Endothelial cell of umbilical vein (primary cell): ENCODE data around the gene FHIT. TPM values are rescaled to one million over a fixed set of nuclear protein-coding genes. Genes with fewer than 3 reads are reported as not detected.

Experiments
- BruUV-seq: library from RNA; stranded (reverse); fragments of 400-500 nt; replicated peaks from 2 replicates; lab custom pipeline; 2021; lab: Mats Ljungman, UMichigan
- CTCF ChIA-PET: fragments of 300-600, 350-600 bp; sonication (Branson Sonifier 250); formaldehyde crosslinking; loops from one replicate; lab custom pipeline; 2021; ENCODE audit warnings: antibody characterized with exemption, inconsistent platforms; lab: Charles Lee
- POLR2A ChIA-PET: fragments of 300-600, 350-600 bp; sonication (Branson Sonifier 250); formaldehyde crosslinking; loops from one replicate; lab custom pipeline; 2021; ENCODE audit warnings: antibody characterized with exemption, inconsistent platforms; lab: Charles Lee
- DNase-seq: peaks from one replicate; pipeline ENCODE4 v3.0.0-alpha.2; 2011; ENCODE audit warnings: low read depth, low spot score
- FAIRE-seq: peaks from 2 replicates; lab custom pipeline; 2011; peaks lifted over from hg19 to GRCh38; lab: Jason Lieb, UNC
- H2AFZ ChIP-seq: 2 replicates; pipeline ENCODE4 v1.6.0; 2012; ENCODE audit warnings: low read depth, low read length, control low read depth, inconsistent platforms
- H3K27ac ChIP-seq: 2 replicates; pipeline ENCODE4 v1.5.1; 2011; ENCODE audit warnings: low read depth, mild to moderate bottlenecking, control low read depth, low read length, moderate library complexity; ENCODE audit not compliant: insufficient read depth
- H3K27me3 ChIP-seq, 2 experiments: 2 replicates each; pipeline versions ENCODE4 v1.6.0 to v1.6.1; 2011; ENCODE audit warnings: low read length in 2 of 2, mixed read lengths in 1 of 2; ENCODE audit not compliant: control insufficient read depth in 2 of 2, insufficient read depth in 2 of 2
- H3K36me3 ChIP-seq, 2 experiments: 2 replicates in 1 of 2; 3 replicates in 1 of 2; pipeline ENCODE4 v1.5.1; 2011; ENCODE audit warnings: low read length in 2 of 2, mild to moderate bottlenecking in 1 of 2, moderate library complexity in 1 of 2; ENCODE audit not compliant: control insufficient read depth in 2 of 2, insufficient read depth in 2 of 2; ENCODE audit errors: extremely low read depth in 1 of 2
- H3K4me1 ChIP-seq: 3 replicates; pipeline ENCODE4 v1.5.1; 2011; ENCODE audit warnings: mild to moderate bottlenecking, low read length; ENCODE audit not compliant: control insufficient read depth, insufficient read depth; ENCODE audit errors: extremely low read depth
- H3K4me2 ChIP-seq: 2 replicates; pipeline ENCODE4 v1.6.1; 2011; ENCODE audit warnings: low read length, control low read depth, mixed read lengths; ENCODE audit not compliant: insufficient read depth
- H3K4me3 ChIP-seq, 3 experiments: fragments of 200-600 bp in 1 of 3; sonication (generic), shearing (Covaris generic) in 1 of 3; replicated peaks in 1 of 3; 2 replicates each; pipeline ENCODE4 v1.5.1; 2011 to 2016; ENCODE audit warnings: control low read depth in 3 of 3, low read length in 3 of 3, mild to moderate bottlenecking in 2 of 3, inconsistent platforms in 1 of 3, low read depth in 1 of 3, moderate library complexity in 1 of 3; ENCODE audit not compliant: insufficient read depth in 1 of 3
- H3K79me2 ChIP-seq: 2 replicates; pipeline ENCODE4 v1.6.0; 2012; ENCODE audit warnings: low read length, inconsistent platforms; ENCODE audit not compliant: control insufficient read depth, insufficient read depth
- H3K9ac ChIP-seq: replicated peaks from 2 replicates; pipeline ENCODE3; 2011; ENCODE audit warnings: low read length, control low read depth; ENCODE audit not compliant: insufficient read depth; ENCODE audit errors: extremely low read depth
- H3K9me1 ChIP-seq: replicated peaks from 3 replicates; pipeline ENCODE4 v1.6.0; 2011; ENCODE audit warnings: mild to moderate bottlenecking, low read length; ENCODE audit not compliant: control insufficient read depth, insufficient read depth; ENCODE audit errors: extremely low read depth
- H3K9me3 ChIP-seq: replicated peaks from 2 replicates; pipeline ENCODE4 v1.5.1; 2012; ENCODE audit warnings: low read length, inconsistent platforms; ENCODE audit not compliant: control insufficient read depth, insufficient read depth
- H4K20me1 ChIP-seq: replicated peaks from 2 replicates; pipeline ENCODE3; 2011; ENCODE audit warnings: mild to moderate bottlenecking, low read length; ENCODE audit not compliant: control insufficient read depth, insufficient read depth; ENCODE audit errors: extremely low read depth
- CTCF ChIP-seq, 2 donors: IDR thresholded peaks; 1 replicate in 1 of 2; 2 replicates in 1 of 2; pipeline ENCODE4 v1.5.1; 2011; ENCODE audit warnings: low read length in 2 of 2, mild to moderate bottlenecking in 2 of 2, moderate library complexity in 2 of 2, control low read depth in 1 of 2, inconsistent platforms in 1 of 2, low read depth in 1 of 2; ENCODE audit not compliant: insufficient read depth in 1 of 2; ENCODE audit errors: extremely low read depth in 1 of 2
- EZH2 ChIP-seq: IDR thresholded peaks from 2 replicates; pipeline ENCODE4 v1.6.1; 2012; ENCODE audit warnings: borderline replicate concordance, low read depth, mild to moderate bottlenecking, moderate library complexity, low read length, inconsistent platforms; ENCODE audit not compliant: severe bottlenecking
- FOS ChIP-seq: IDR thresholded peaks from 2 replicates; pipeline ENCODE4 v1.6.1; 2011; ENCODE audit warnings: mild to moderate bottlenecking, low read length, moderate library complexity, borderline replicate concordance; ENCODE audit not compliant: insufficient read depth
- GATA2 ChIP-seq: IDR thresholded peaks from 2 replicates; pipeline ENCODE4 v1.7.0; 2011; ENCODE audit warnings: low read depth, mild to moderate bottlenecking, moderate library complexity, mixed read lengths, low read length; ENCODE audit not compliant: insufficient read length, insufficient read depth
- JUN ChIP-seq: IDR thresholded peaks from 2 replicates; pipeline ENCODE4 v1.6.1; 2011; ENCODE audit warnings: borderline replicate concordance, low read depth; ENCODE audit not compliant: insufficient read length, insufficient read depth
- MAX ChIP-seq: IDR thresholded peaks from 2 replicates; pipeline ENCODE4 v1.6.1; 2011; ENCODE audit not compliant: insufficient read depth, insufficient read length
- POLR2A ChIP-seq: IDR thresholded peaks from 2 replicates; pipeline ENCODE4 v1.6.1; 2012; ENCODE audit warnings: low read depth, mild to moderate bottlenecking, control low read depth, low read length
- POLR2AphosphoS5 ChIP-seq: IDR thresholded peaks from 2 replicates; pipeline ENCODE4 v1.6.1; 2012; ENCODE audit warnings: low read depth, mild to moderate bottlenecking, control low read depth, low read length, moderate library complexity; ENCODE audit not compliant: insufficient read depth
- dilution Hi-C: fragments of 300-500 bp; cut with MboI; formaldehyde crosslinking; loops from one replicate; pipeline ENCODE4 v1.15.0; 2019; ENCODE audit warnings: low sequenced_read_pairs; ENCODE audit not compliant: extremely low pct_ligation_motif_present
- intact Hi-C: fragments of 100-400 bp; cut with micrococcal nuclease; formaldehyde crosslinking; loops from one replicate; pipeline ENCODE4 v1.10.0; 2022
- polyA plus RNA-seq, 4 experiments: library from polyadenylated mRNA; depleted of rRNA in 3 of 4; stranded (reverse) in 3 of 4; unstranded in 1 of 4; fragments of >200 nt; gene quantifications; 2 replicates each; pipeline versions ENCODE4 v1.2.1 to v1.2.3, GENCODE V29; 2011 to 2012; ENCODE audit warnings: missing spikeins in 1 of 4
- total RNA-seq: library from RNA; stranded (reverse); gene quantifications from 2 replicates; pipeline ENCODE4 v1.2.3, GENCODE V29; 2021

FHIT gene
- total and polyA plus RNA-seq, 2 donors (not counting 3 experiments of a cell fraction or from before 2014, with no cell fraction given) = 0.47 to 2.2 TPM

- H2AFZ ChIP-seq = no peak overlapping the region
- H3K9me3 ChIP-seq = no peaks in the 10 kb centered on the region
- FAIRE-seq = no peak
- H3K4me1 ChIP-seq = no peaks in the 10 kb centered on the region
- H3K36me3 ChIP-seq = no peaks in the 10 kb centered on the region
- no peak overlapping the region for H3K27ac ChIP-seq
- no TSS peak for BruUV-seq
- dilution Hi-C loops (no loop called here), intact Hi-C loops (no loop called here)
- H3K4me3 ChIP-seq = no peak overlapping the region
- H3K4me2 ChIP-seq = no peak overlapping the region
- ChIA-PET POLR2A (no interaction called here), CTCF (no interaction called here)
- DNase-seq = no peak
- H3K9ac ChIP-seq = no peak overlapping the region
- H3K27me3 ChIP-seq = no peaks in the 10 kb centered on the region
- TF ChIP-seq EZH2 (no peak), POLR2A (no peak)
- H4K20me1 ChIP-seq = no peaks in the 10 kb centered on the region
- H3K9me1 ChIP-seq = no peaks in the 10 kb centered on the region
- H3K79me2 ChIP-seq = no peaks in the 10 kb centered on the region
Measured at GRCh38 chr3:59751606-59752005, 1499.6 kb downstream of the FHIT start.

- H3K4me1 ChIP-seq = no peaks in the 10 kb centered on the region
- FAIRE-seq = no peak
- CTCF ChIA-PET = no interaction called here
- POLR2A ChIA-PET = no interaction called here
- no peak for TF ChIP-seq EZH2
- TF ChIP-seq GATA2 = no peak
- TF ChIP-seq CTCF (IDR thresholded peaks at IDR 0.05; ENCODE audit: extremely low read depth in 1 of 2, insufficient read depth in 1 of 2, low read depth in 1 of 2, low read length in 2 of 2) = no peak
- TF ChIP-seq MAX = no peak
- no peak for TF ChIP-seq POLR2AphosphoS5
- no peak for TF ChIP-seq JUN
- no peak for TF ChIP-seq FOS
- no peak overlapping the region for H3K27ac ChIP-seq
- H3K9me1 ChIP-seq = no peaks in the 10 kb centered on the region
- no peak overlapping the region for H3K9ac ChIP-seq
- H4K20me1 ChIP-seq = no peaks in the 10 kb centered on the region
- DNase-seq = no peak
- H3K9me3 ChIP-seq = no peaks in the 10 kb centered on the region
- BruUV-seq = no TSS peak
- intact Hi-C loops (no loop called here), dilution Hi-C loops (no loop called here)
- H3K4me3 ChIP-seq = no peak overlapping the region
- H3K27me3 ChIP-seq = no peaks in the 10 kb centered on the region
- H3K36me3 ChIP-seq = no peaks in the 10 kb centered on the region
- no peak overlapping the region for H2AFZ ChIP-seq
- no peak overlapping the region for H3K4me2 ChIP-seq
- H3K79me2 ChIP-seq = no peaks in the 10 kb centered on the region
Measured at GRCh38 chr3:59750391-59750790, 1500.9 kb downstream of the FHIT start.
